Glutamatergic neuron (in vitro differentiated cells): ENCODE data around the gene ZC3H7A. TPM values are rescaled to one million over a fixed set of nuclear protein-coding genes. Genes with fewer than 3 reads are reported as not detected.

Experiments used
- DNase-seq: peaks from one replicate; pipeline ENCODE4 v3.0.0; 2022
- H3K27ac Mint-ChIP-seq: one replicate; pipeline ENCODE4 v1.8.0; 2020; ENCODE audit warnings: mild to moderate bottlenecking, mixed read lengths, inconsistent platforms; ENCODE audit not compliant: unreplicated experiment
- H3K27me3 Mint-ChIP-seq: one replicate; pipeline ENCODE4 v1.8.0; 2020; ENCODE audit warnings: mild to moderate bottlenecking, moderate library complexity, mixed read lengths, inconsistent platforms; ENCODE audit not compliant: unreplicated experiment
- H3K36me3 Mint-ChIP-seq: one replicate; pipeline ENCODE4 v1.8.0; 2020; ENCODE audit warnings: mild to moderate bottlenecking, mixed read lengths, inconsistent platforms; ENCODE audit not compliant: unreplicated experiment
- H3K4me1 Mint-ChIP-seq: one replicate; pipeline ENCODE4 v1.8.0; 2020; ENCODE audit warnings: mild to moderate bottlenecking, low read depth, mixed read lengths, inconsistent platforms; ENCODE audit not compliant: unreplicated experiment
- H3K4me3 Mint-ChIP-seq: one replicate; pipeline ENCODE4 v1.8.0; 2020; ENCODE audit warnings: mild to moderate bottlenecking, mixed read lengths, inconsistent platforms; ENCODE audit not compliant: unreplicated experiment
- H3K9me3 Mint-ChIP-seq: one replicate; pipeline ENCODE4 v1.8.0; 2020; ENCODE audit warnings: mild to moderate bottlenecking, moderate library complexity, mixed read lengths, inconsistent platforms; ENCODE audit not compliant: unreplicated experiment
- total RNA-seq: library from RNA; stranded (reverse); fragmentation: NEBNext Ultra II Directional; extraction: Animal tissue kit (Norgen Biotek cat#: 25700); gene quantifications from one replicate; pipeline ENCODE4 v1.2.1, GENCODE V29; 2021; ENCODE audit not compliant: unreplicated experiment
- TF ChIP-seq, protein P1 (sequence below): fragments of 200-600 bp; sonication (generic); IDR thresholded peaks from one replicate; pipeline ENCODE4 v1.5.0; 2021; ENCODE audit not compliant: partially characterized antibody, unreplicated experiment

Gene ZC3H7A
- total RNA-seq, 1 donor from 2014 or later, result 87.7 TPM

DNA sequence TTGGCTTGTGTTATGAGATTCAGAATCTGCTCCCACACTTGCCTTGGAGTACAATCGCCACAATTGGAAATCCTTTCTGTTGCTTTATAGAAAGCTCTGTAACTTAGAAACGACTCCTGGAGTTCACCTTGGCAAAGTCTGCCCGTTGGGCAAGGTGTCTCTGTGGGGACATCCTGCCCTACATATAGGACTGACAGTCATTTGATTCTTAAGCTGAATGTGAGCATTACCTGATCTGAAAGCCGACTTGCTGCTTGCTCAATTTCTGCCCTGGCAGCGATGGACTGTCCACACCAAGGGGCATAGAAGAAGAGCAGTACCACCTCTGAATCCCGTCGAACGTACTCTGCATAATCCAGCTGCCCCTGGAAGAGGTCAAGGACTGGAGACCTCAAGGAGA is 61.3 kb downstream of the ZC3H7A start:
- Mint-ChIP-seq H3K4me3 (no peak overlapping the region), H3K4me1 (peaks cover 26% of the 10 kb centered on the region), H3K9me3 (no peaks in the 10 kb centered on the region), H3K27me3 (no peaks in the 10 kb centered on the region), H3K27ac (no peak overlapping the region), H3K36me3 (no peaks in the 10 kb centered on the region)
- TF ChIP-seq, protein P1, sequence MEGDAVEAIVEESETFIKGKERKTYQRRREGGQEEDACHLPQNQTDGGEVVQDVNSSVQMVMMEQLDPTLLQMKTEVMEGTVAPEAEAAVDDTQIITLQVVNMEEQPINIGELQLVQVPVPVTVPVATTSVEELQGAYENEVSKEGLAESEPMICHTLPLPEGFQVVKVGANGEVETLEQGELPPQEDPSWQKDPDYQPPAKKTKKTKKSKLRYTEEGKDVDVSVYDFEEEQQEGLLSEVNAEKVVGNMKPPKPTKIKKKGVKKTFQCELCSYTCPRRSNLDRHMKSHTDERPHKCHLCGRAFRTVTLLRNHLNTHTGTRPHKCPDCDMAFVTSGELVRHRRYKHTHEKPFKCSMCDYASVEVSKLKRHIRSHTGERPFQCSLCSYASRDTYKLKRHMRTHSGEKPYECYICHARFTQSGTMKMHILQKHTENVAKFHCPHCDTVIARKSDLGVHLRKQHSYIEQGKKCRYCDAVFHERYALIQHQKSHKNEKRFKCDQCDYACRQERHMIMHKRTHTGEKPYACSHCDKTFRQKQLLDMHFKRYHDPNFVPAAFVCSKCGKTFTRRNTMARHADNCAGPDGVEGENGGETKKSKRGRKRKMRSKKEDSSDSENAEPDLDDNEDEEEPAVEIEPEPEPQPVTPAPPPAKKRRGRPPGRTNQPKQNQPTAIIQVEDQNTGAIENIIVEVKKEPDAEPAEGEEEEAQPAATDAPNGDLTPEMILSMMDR, result no peak
- no peak for DNase-seq

DNA sequence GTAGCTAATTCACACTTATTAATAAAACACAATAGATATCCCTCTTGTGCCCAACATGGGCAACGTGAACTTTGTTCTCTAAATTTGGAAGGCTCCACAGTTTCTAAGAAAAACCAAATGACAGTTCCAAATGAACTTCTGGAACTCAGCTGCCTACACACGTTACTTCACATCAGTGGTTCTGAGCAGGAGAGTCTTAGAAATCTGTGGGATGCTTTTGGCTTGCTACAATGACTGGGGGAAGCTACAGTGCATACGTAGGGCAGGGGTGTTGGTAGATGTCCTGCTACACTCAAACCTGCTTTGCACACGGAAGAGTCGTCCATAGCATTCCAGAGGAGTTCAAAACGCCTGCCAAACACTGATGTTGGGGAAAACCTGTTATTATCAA is 62.4 kb downstream of the ZC3H7A start:
- Mint-ChIP-seq H3K27ac (no peak overlapping the region), H3K4me3 (no peak overlapping the region), H3K9me3 (no peaks in the 10 kb centered on the region), H3K36me3 (no peaks in the 10 kb centered on the region), H3K27me3 (no peaks in the 10 kb centered on the region), H3K4me1 (peaks cover 17% of the 10 kb centered on the region)
- no peak for DNase-seq
- TF ChIP-seq, protein P1, result no peak

DNA sequence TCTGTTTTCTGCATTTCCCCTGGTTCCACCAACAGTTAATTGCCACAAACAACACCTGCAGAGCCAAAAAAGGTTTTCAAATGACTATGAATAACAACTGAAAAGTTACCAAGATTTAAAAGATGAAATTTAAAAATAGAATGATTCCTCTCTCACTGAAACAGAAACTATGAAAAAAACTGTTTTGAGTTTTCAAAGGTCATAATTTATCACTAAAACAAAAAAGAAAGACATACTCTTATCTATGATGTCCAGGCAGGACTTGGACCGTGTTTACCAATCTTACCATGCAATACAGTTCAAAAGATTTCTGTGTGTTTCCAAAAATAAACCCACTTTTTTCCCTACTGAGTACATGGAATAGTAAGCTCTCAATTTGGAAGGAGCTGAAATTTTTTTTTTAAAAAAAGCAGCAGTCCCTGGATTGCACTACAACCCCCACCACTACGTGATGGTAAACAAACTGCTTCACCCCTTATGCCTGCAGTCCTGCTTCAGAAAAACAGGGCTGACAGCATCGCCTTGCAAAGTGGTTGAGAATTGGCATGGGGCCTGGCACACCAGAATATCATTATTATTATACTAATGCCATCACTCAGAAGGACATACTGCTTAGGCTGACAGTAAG is 62.9 kb downstream of the ZC3H7A start:
- no peak overlapping the region for H3K27ac Mint-ChIP-seq
- no peak overlapping the region for H3K4me3 Mint-ChIP-seq
- H3K4me1 Mint-ChIP-seq, result peaks cover 12% of the 10 kb centered on the region
- H3K9me3 Mint-ChIP-seq, result no peaks in the 10 kb centered on the region
- H3K36me3 Mint-ChIP-seq, result no peaks in the 10 kb centered on the region
- TF ChIP-seq, protein P1, result no peak
- no peaks in the 10 kb centered on the region for H3K27me3 Mint-ChIP-seq
- no peak for DNase-seq

DNA sequence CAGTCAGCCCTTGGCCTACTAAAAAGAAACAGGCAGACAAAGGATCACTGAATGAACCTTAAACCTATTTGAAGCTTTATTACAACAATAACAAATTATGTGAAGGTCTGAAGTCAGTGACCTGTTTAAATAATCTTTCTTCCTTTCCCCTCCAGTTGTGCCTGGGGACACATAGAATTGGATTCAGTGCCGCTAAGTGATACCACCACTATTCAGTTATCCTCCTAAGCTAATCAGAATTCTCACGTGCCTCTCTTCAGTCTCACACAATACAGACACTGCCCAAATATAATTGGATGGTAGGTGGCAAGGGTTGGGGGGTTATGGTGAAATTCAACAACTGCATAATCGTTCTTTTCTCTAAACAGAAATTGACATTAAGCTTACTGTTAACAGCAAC is 65.8 kb downstream of the ZC3H7A start:
- TF ChIP-seq, protein P1, result no peak
- Mint-ChIP-seq H3K4me1 (peaks cover 3% of the 10 kb centered on the region), H3K36me3 (no peaks in the 10 kb centered on the region), H3K27ac (no peak overlapping the region), H3K9me3 (no peaks in the 10 kb centered on the region), H3K27me3 (no peaks in the 10 kb centered on the region), H3K4me3 (no peak overlapping the region)
- DNase-seq, result no peak

DNA sequence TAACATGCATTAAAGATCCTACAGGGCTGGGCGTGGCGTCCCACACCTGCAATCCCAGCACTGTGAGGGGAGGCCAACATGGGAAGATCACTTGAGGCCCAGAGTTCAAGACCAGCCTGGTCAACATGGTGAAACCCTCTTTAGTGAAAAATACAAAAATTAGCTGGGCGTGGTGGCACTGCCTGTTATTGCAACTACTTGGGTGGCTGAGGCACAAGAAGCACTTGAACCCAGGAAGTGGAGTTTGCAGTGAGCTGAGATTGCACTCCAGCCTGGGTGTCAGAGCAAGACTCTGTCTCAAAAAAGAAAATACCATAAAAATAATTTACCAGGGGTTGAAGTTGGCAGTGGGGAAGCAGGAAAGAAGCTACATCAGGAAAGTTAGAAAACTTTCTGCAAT is 67.3 kb downstream of the ZC3H7A start:
- no peak for DNase-seq
- Mint-ChIP-seq H3K4me3 (no peak overlapping the region), H3K9me3 (no peaks in the 10 kb centered on the region), H3K4me1 (peaks cover 3% of the 10 kb centered on the region), H3K27me3 (no peaks in the 10 kb centered on the region), H3K27ac (no peak overlapping the region), H3K36me3 (no peaks in the 10 kb centered on the region)
- TF ChIP-seq, protein P1, result no peak
